ENCODE results near the gene SRP9.
A peak's percentile ranks its signal among the peaks of the same experiment; 100 is the strongest.

SRP9 gene

GRCh38 chr1:225750875-225751824, 26.5 kb upstream of the SRP9 start:
- no CpG with 5 or more reads among the region's 11 CpGs for WGBS (ENCODE audit: extremely low coverage, insufficient coverage, low lambda C conversion rate)

GRCh38 chr1:225752245-225752644, 25.4 kb upstream of the SRP9 start:
- H3K56ac ChIP-seq (ENCODE audit: low read length), result no peak overlapping the region
- WGBS (ENCODE audit: extremely low coverage, insufficient coverage, low lambda C conversion rate), result no CpG with 5 or more reads among the region's 1 CpG
- no peaks in the 10 kb centered on the region for H3K27me3 ChIP-seq (ENCODE audit: insufficient read depth, low read length, poor library complexity)
- no peak overlapping the region for H3K4me3 ChIP-seq (ENCODE audit: low read length)
- no peak overlapping the region for H2BK120ac ChIP-seq (ENCODE audit: low read depth, low read length)
- H2AK5ac ChIP-seq (ENCODE audit: low read length), result no peak overlapping the region
- H4K8ac ChIP-seq (ENCODE audit: low read depth, low read length), result no peak overlapping the region
- no peak overlapping the region for H2BK5ac ChIP-seq (ENCODE audit: low read length)
- no peak overlapping the region for H3K4ac ChIP-seq (ENCODE audit: low read depth, low read length)
- DNase-seq, result no peak
- H3K79me2 ChIP-seq (ENCODE audit: control insufficient read depth, insufficient read depth, low read length), result no peaks in the 10 kb centered on the region
- H3K4me2 ChIP-seq (ENCODE audit: low read length), result no peak overlapping the region
- no peak overlapping the region for H2BK15ac ChIP-seq (replicated peaks; ENCODE audit: low read depth)
- no peak overlapping the region for H3K18ac ChIP-seq (ENCODE audit: low read length)
- H4K5ac ChIP-seq (ENCODE audit: low read length), result no peak overlapping the region
- no peak overlapping the region for H3K23ac ChIP-seq (ENCODE audit: low read length)
- no peak overlapping the region for H3K27ac ChIP-seq (ENCODE audit: low read depth, low read length)
- H3K36me3 ChIP-seq (ENCODE audit: control insufficient read depth, insufficient read depth, low read length), result no peaks in the 10 kb centered on the region
- no peak overlapping the region for H3K9ac ChIP-seq (ENCODE audit: low read length)
- H3K4me1 ChIP-seq (ENCODE audit: control insufficient read depth, low read depth, low read length), result peaks cover 11% of the 10 kb centered on the region
- no peaks in the 10 kb centered on the region for H3K79me1 ChIP-seq (ENCODE audit: low read length)

More at GRCh38 chr1:225750875-225751824, 26.5 kb upstream of the SRP9 start:
- Histone ChIP-seq H2BK5ac (ENCODE audit: low read length) (no peak overlapping the region), H3K79me2 (ENCODE audit: control insufficient read depth, insufficient read depth, low read length) (no peaks in the 10 kb centered on the region), H2BK15ac (replicated peaks; ENCODE audit: low read depth) (no peak overlapping the region), H3K27me3 (ENCODE audit: insufficient read depth, low read length, poor library complexity) (no peaks in the 10 kb centered on the region), H3K27ac (ENCODE audit: low read depth, low read length) (no peak overlapping the region), H3K4ac (ENCODE audit: low read depth, low read length) (no peak overlapping the region), H3K4me1 (ENCODE audit: control insufficient read depth, low read depth, low read length) (peaks cover 11% of the 10 kb centered on the region), H3K18ac (ENCODE audit: low read length) (no peak overlapping the region), H3K36me3 (ENCODE audit: control insufficient read depth, insufficient read depth, low read length) (no peaks in the 10 kb centered on the region), H3K23ac (ENCODE audit: low read length) (no peak overlapping the region), H2BK120ac (ENCODE audit: low read depth, low read length) (no peak overlapping the region), H3K4me2 (ENCODE audit: low read length) (no peak overlapping the region), H3K79me1 (ENCODE audit: low read length) (no peaks in the 10 kb centered on the region), H2AK5ac (ENCODE audit: low read length) (no peak overlapping the region), H4K5ac (ENCODE audit: low read length) (no peak overlapping the region), H4K8ac (ENCODE audit: low read depth, low read length) (no peak overlapping the region), H3K9ac (ENCODE audit: low read length) (no peak overlapping the region), H3K4me3 (ENCODE audit: low read length) (no peak overlapping the region), H3K56ac (ENCODE audit: low read length) (no peak overlapping the region)
- no peak for DNase-seq

- peak; percentile 84 for DNase-seq
These were observed 22.5 kb upstream of the SRP9 start for GRCh38 chr1:225754940-225755641.

GRCh38 chr1:225755671-225756319, 21.8 kb upstream of the SRP9 start:
- H3K79me2 ChIP-seq (ENCODE audit: control insufficient read depth, insufficient read depth, low read length), result no peaks in the 10 kb centered on the region
- H3K4me1 ChIP-seq (ENCODE audit: control insufficient read depth, low read depth, low read length), result peaks cover 11% of the 10 kb centered on the region
- no peak overlapping the region for H3K4me3 ChIP-seq (ENCODE audit: low read length)
- no peak overlapping the region for H3K23ac ChIP-seq (ENCODE audit: low read length)
- no peak overlapping the region for H3K4ac ChIP-seq (ENCODE audit: low read depth, low read length)
- no peak overlapping the region for H2BK15ac ChIP-seq (replicated peaks; ENCODE audit: low read depth)
- H2AK5ac ChIP-seq (ENCODE audit: low read length), result peak overlapping the region; percentile 30
- H2BK5ac ChIP-seq (ENCODE audit: low read length), result no peak overlapping the region
- no peak overlapping the region for H3K27ac ChIP-seq (ENCODE audit: low read depth, low read length)
- no peak overlapping the region for H4K5ac ChIP-seq (ENCODE audit: low read length)
- H3K27me3 ChIP-seq (ENCODE audit: insufficient read depth, low read length, poor library complexity), result no peaks in the 10 kb centered on the region
- peak overlapping the region; percentile 25 for H3K56ac ChIP-seq (ENCODE audit: low read length)
- no peak overlapping the region for H4K8ac ChIP-seq (ENCODE audit: low read depth, low read length)
- no peak overlapping the region for H2BK120ac ChIP-seq (ENCODE audit: low read depth, low read length)
- WGBS (ENCODE audit: extremely low coverage, insufficient coverage, low lambda C conversion rate), result no CpG with 5 or more reads among the region's 9 CpGs
- H3K36me3 ChIP-seq (ENCODE audit: control insufficient read depth, insufficient read depth, low read length), result no peaks in the 10 kb centered on the region
- peak overlapping the region; percentile 5 for H3K18ac ChIP-seq (ENCODE audit: low read length)
- H3K79me1 ChIP-seq (ENCODE audit: low read length), result no peaks in the 10 kb centered on the region
- no peak overlapping the region for H3K4me2 ChIP-seq (ENCODE audit: low read length)
- no peak overlapping the region for H3K9ac ChIP-seq (ENCODE audit: low read length)
- no peak for DNase-seq

More at GRCh38 chr1:225754940-225755641, 22.5 kb upstream of the SRP9 start:
- no peak overlapping the region for H3K27ac ChIP-seq (ENCODE audit: low read depth, low read length)
- no peak overlapping the region for H3K4me2 ChIP-seq (ENCODE audit: low read length)
- H2BK120ac ChIP-seq (ENCODE audit: low read depth, low read length), result no peak overlapping the region
- WGBS (ENCODE audit: extremely low coverage, insufficient coverage, low lambda C conversion rate), result no CpG with 5 or more reads among the region's 10 CpGs
- H3K79me2 ChIP-seq (ENCODE audit: control insufficient read depth, insufficient read depth, low read length), result no peaks in the 10 kb centered on the region
- H4K8ac ChIP-seq (ENCODE audit: low read depth, low read length), result no peak overlapping the region
- no peak overlapping the region for H3K4me3 ChIP-seq (ENCODE audit: low read length)
- H4K5ac ChIP-seq (ENCODE audit: low read length), result no peak overlapping the region
- H3K4ac ChIP-seq (ENCODE audit: low read depth, low read length), result no peak overlapping the region
- H2AK5ac ChIP-seq (ENCODE audit: low read length), result peak overlapping the region; percentile 30
- no peaks in the 10 kb centered on the region for H3K27me3 ChIP-seq (ENCODE audit: insufficient read depth, low read length, poor library complexity)
- H3K23ac ChIP-seq (ENCODE audit: low read length), result no peak overlapping the region
- no peak overlapping the region for H2BK15ac ChIP-seq (replicated peaks; ENCODE audit: low read depth)
- H3K18ac ChIP-seq (ENCODE audit: low read length), result peak overlapping the region; percentile 5
- peaks cover 11% of the 10 kb centered on the region for H3K4me1 ChIP-seq (ENCODE audit: control insufficient read depth, low read depth, low read length)
- H2BK5ac ChIP-seq (ENCODE audit: low read length), result no peak overlapping the region
- no peaks in the 10 kb centered on the region for H3K79me1 ChIP-seq (ENCODE audit: low read length)
- H3K9ac ChIP-seq (ENCODE audit: low read length), result no peak overlapping the region
- H3K56ac ChIP-seq (ENCODE audit: low read length), result peak overlapping the region; percentile 25
- H3K36me3 ChIP-seq (ENCODE audit: control insufficient read depth, insufficient read depth, low read length), result no peaks in the 10 kb centered on the region

- DNase-seq, result no peak
- Histone ChIP-seq H3K4me2 (ENCODE audit: low read length) (no peak overlapping the region), H3K18ac (ENCODE audit: low read length) (no peak overlapping the region), H3K27me3 (ENCODE audit: insufficient read depth, low read length, poor library complexity) (no peaks in the 10 kb centered on the region), H3K4me1 (ENCODE audit: control insufficient read depth, low read depth, low read length) (peaks cover 7% of the 10 kb centered on the region), H2AK5ac (ENCODE audit: low read length) (no peak overlapping the region), H2BK120ac (ENCODE audit: low read depth, low read length) (no peak overlapping the region), H4K8ac (ENCODE audit: low read depth, low read length) (no peak overlapping the region), H3K79me1 (ENCODE audit: low read length) (no peaks in the 10 kb centered on the region), H3K56ac (ENCODE audit: low read length) (no peak overlapping the region), H3K4ac (ENCODE audit: low read depth, low read length) (no peak overlapping the region), H2BK5ac (ENCODE audit: low read length) (no peak overlapping the region), H3K9ac (ENCODE audit: low read length) (no peak overlapping the region), H4K5ac (ENCODE audit: low read length) (no peak overlapping the region), H3K36me3 (ENCODE audit: control insufficient read depth, insufficient read depth, low read length) (no peaks in the 10 kb centered on the region), H2BK15ac (replicated peaks; ENCODE audit: low read depth) (no peak overlapping the region), H3K4me3 (ENCODE audit: low read length) (no peak overlapping the region), H3K27ac (ENCODE audit: low read depth, low read length) (no peak overlapping the region), H3K23ac (ENCODE audit: low read length) (no peak overlapping the region), H3K79me2 (ENCODE audit: control insufficient read depth, insufficient read depth, low read length) (no peaks in the 10 kb centered on the region)
- no CpG with 5 or more reads among the region's 10 CpGs for WGBS (ENCODE audit: extremely low coverage, insufficient coverage, low lambda C conversion rate)
These were observed 19.5 kb upstream of the SRP9 start for GRCh38 chr1:225757927-225758656.
